Endothelial cell of umbilical vein (primary cell): ENCODE results near the gene UGGT2. TPM values are rescaled to one million over a fixed set of nuclear protein-coding genes. Genes with fewer than 3 reads are reported as not detected.

Experiments
- BruUV-seq: library from RNA; stranded (reverse); fragments of 400-500 nt; replicated peaks from 2 replicates; lab custom pipeline; 2021; lab: Mats Ljungman, UMichigan
- CTCF ChIA-PET: fragments of 300-600, 350-600 bp; sonication (Branson Sonifier 250); formaldehyde crosslinking; loops from one replicate; lab custom pipeline; 2021; ENCODE audit warnings: antibody characterized with exemption, inconsistent platforms; lab: Charles Lee
- POLR2A ChIA-PET: fragments of 300-600, 350-600 bp; sonication (Branson Sonifier 250); formaldehyde crosslinking; loops from one replicate; lab custom pipeline; 2021; ENCODE audit warnings: antibody characterized with exemption, inconsistent platforms; lab: Charles Lee
- DNase-seq: peaks from one replicate; pipeline ENCODE4 v3.0.0-alpha.2; 2011; ENCODE audit warnings: low read depth, low spot score
- FAIRE-seq: peaks from 2 replicates; lab custom pipeline; 2011; peaks lifted over from hg19 to GRCh38; lab: Jason Lieb, UNC
- H2AFZ ChIP-seq: 2 replicates; pipeline ENCODE4 v1.6.0; 2012; ENCODE audit warnings: low read depth, low read length, control low read depth, inconsistent platforms
- H3K27ac ChIP-seq: 2 replicates; pipeline ENCODE4 v1.5.1; 2011; ENCODE audit warnings: low read depth, mild to moderate bottlenecking, control low read depth, low read length, moderate library complexity; ENCODE audit not compliant: insufficient read depth
- H3K27me3 ChIP-seq, 2 experiments: 2 replicates each; pipeline versions ENCODE4 v1.6.0 to v1.6.1; 2011; ENCODE audit warnings: low read length in 2 of 2, mixed read lengths in 1 of 2; ENCODE audit not compliant: control insufficient read depth in 2 of 2, insufficient read depth in 2 of 2
- H3K36me3 ChIP-seq, 2 experiments: 2 replicates in 1 of 2; 3 replicates in 1 of 2; pipeline ENCODE4 v1.5.1; 2011; ENCODE audit warnings: low read length in 2 of 2, mild to moderate bottlenecking in 1 of 2, moderate library complexity in 1 of 2; ENCODE audit not compliant: control insufficient read depth in 2 of 2, insufficient read depth in 2 of 2; ENCODE audit errors: extremely low read depth in 1 of 2
- H3K4me1 ChIP-seq: 3 replicates; pipeline ENCODE4 v1.5.1; 2011; ENCODE audit warnings: mild to moderate bottlenecking, low read length; ENCODE audit not compliant: control insufficient read depth, insufficient read depth; ENCODE audit errors: extremely low read depth
- H3K4me2 ChIP-seq: 2 replicates; pipeline ENCODE4 v1.6.1; 2011; ENCODE audit warnings: low read length, control low read depth, mixed read lengths; ENCODE audit not compliant: insufficient read depth
- H3K4me3 ChIP-seq, 3 experiments: fragments of 200-600 bp in 1 of 3; sonication (generic), shearing (Covaris generic) in 1 of 3; replicated peaks in 1 of 3; 2 replicates each; pipeline ENCODE4 v1.5.1; 2011 to 2016; ENCODE audit warnings: control low read depth in 3 of 3, low read length in 3 of 3, mild to moderate bottlenecking in 2 of 3, inconsistent platforms in 1 of 3, low read depth in 1 of 3, moderate library complexity in 1 of 3; ENCODE audit not compliant: insufficient read depth in 1 of 3
- H3K79me2 ChIP-seq: 2 replicates; pipeline ENCODE4 v1.6.0; 2012; ENCODE audit warnings: low read length, inconsistent platforms; ENCODE audit not compliant: control insufficient read depth, insufficient read depth
- H3K9ac ChIP-seq: replicated peaks from 2 replicates; pipeline ENCODE3; 2011; ENCODE audit warnings: low read length, control low read depth; ENCODE audit not compliant: insufficient read depth; ENCODE audit errors: extremely low read depth
- H3K9me1 ChIP-seq: replicated peaks from 3 replicates; pipeline ENCODE4 v1.6.0; 2011; ENCODE audit warnings: mild to moderate bottlenecking, low read length; ENCODE audit not compliant: control insufficient read depth, insufficient read depth; ENCODE audit errors: extremely low read depth
- H3K9me3 ChIP-seq: replicated peaks from 2 replicates; pipeline ENCODE4 v1.5.1; 2012; ENCODE audit warnings: low read length, inconsistent platforms; ENCODE audit not compliant: control insufficient read depth, insufficient read depth
- H4K20me1 ChIP-seq: replicated peaks from 2 replicates; pipeline ENCODE3; 2011; ENCODE audit warnings: mild to moderate bottlenecking, low read length; ENCODE audit not compliant: control insufficient read depth, insufficient read depth; ENCODE audit errors: extremely low read depth
- EZH2 ChIP-seq: IDR thresholded peaks from 2 replicates; pipeline ENCODE4 v1.6.1; 2012; ENCODE audit warnings: borderline replicate concordance, low read depth, mild to moderate bottlenecking, moderate library complexity, low read length, inconsistent platforms; ENCODE audit not compliant: severe bottlenecking
- FOS ChIP-seq: IDR thresholded peaks from 2 replicates; pipeline ENCODE4 v1.6.1; 2011; ENCODE audit warnings: mild to moderate bottlenecking, low read length, moderate library complexity, borderline replicate concordance; ENCODE audit not compliant: insufficient read depth
- GATA2 ChIP-seq: IDR thresholded peaks from 2 replicates; pipeline ENCODE4 v1.7.0; 2011; ENCODE audit warnings: low read depth, mild to moderate bottlenecking, moderate library complexity, mixed read lengths, low read length; ENCODE audit not compliant: insufficient read length, insufficient read depth
- JUN ChIP-seq: IDR thresholded peaks from 2 replicates; pipeline ENCODE4 v1.6.1; 2011; ENCODE audit warnings: borderline replicate concordance, low read depth; ENCODE audit not compliant: insufficient read length, insufficient read depth
- MYC ChIP-seq: IDR thresholded peaks from one replicate; pipeline ENCODE4 v1.6.1; 2011; ENCODE audit warnings: mild to moderate bottlenecking, low read depth, low read length
- POLR2A ChIP-seq: IDR thresholded peaks from 2 replicates; pipeline ENCODE4 v1.6.1; 2012; ENCODE audit warnings: low read depth, mild to moderate bottlenecking, control low read depth, low read length
- POLR2AphosphoS5 ChIP-seq: IDR thresholded peaks from 2 replicates; pipeline ENCODE4 v1.6.1; 2012; ENCODE audit warnings: low read depth, mild to moderate bottlenecking, control low read depth, low read length, moderate library complexity; ENCODE audit not compliant: insufficient read depth
- dilution Hi-C: fragments of 300-500 bp; cut with MboI; formaldehyde crosslinking; loops from one replicate; pipeline ENCODE4 v1.15.0; 2019; ENCODE audit warnings: low sequenced_read_pairs; ENCODE audit not compliant: extremely low pct_ligation_motif_present
- intact Hi-C: fragments of 100-400 bp; cut with micrococcal nuclease; formaldehyde crosslinking; loops from one replicate; pipeline ENCODE4 v1.10.0; 2022
- polyA plus RNA-seq, 4 experiments: library from polyadenylated mRNA; depleted of rRNA in 3 of 4; stranded (reverse) in 3 of 4; unstranded in 1 of 4; fragments of >200 nt; gene quantifications; 2 replicates each; pipeline versions ENCODE4 v1.2.1 to v1.2.3, GENCODE V29; 2011 to 2012; ENCODE audit warnings: missing spikeins in 1 of 4
- total RNA-seq: library from RNA; stranded (reverse); gene quantifications from 2 replicates; pipeline ENCODE4 v1.2.3, GENCODE V29; 2021
- TF ChIP-seq, protein P1 (sequence below), 2 donors: IDR thresholded peaks; 1 replicate in 1 of 2; 2 replicates in 1 of 2; pipeline ENCODE4 v1.5.1; 2011; ENCODE audit warnings: low read length in 2 of 2, mild to moderate bottlenecking in 2 of 2, moderate library complexity in 2 of 2, control low read depth in 1 of 2, inconsistent platforms in 1 of 2, low read depth in 1 of 2; ENCODE audit not compliant: insufficient read depth in 1 of 2; ENCODE audit errors: extremely low read depth in 1 of 2
- TF ChIP-seq, protein P2 (sequence below): IDR thresholded peaks from 2 replicates; pipeline ENCODE4 v1.6.1; 2011; ENCODE audit not compliant: insufficient read depth, insufficient read length

UGGT2 gene
- total and polyA plus RNA-seq, 2 donors (not counting 3 experiments of a cell fraction or from before 2014, with no cell fraction given) = 4.6 to 25.1 TPM

DNA sequence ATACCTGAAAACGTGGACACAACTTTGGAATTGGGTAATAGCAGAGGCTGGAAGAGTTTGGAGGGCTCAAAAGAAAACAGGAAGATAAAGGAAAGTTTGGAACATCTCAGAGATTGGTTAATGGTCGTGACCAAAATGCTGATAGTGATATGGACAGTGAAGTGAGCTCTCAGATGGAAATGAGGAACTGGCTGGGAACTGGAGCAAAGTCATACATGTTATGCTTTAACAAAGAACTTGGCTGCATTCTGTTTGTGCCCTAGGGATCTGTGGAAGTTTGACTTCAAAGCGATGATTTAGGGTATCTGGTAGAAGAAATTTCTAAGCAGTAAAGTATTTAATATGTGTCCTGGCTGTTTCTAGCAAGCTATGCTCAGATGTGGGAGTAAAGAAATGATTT, 240.1 kb downstream of the UGGT2 start:
- Histone ChIP-seq H3K4me1 (no peaks in the 10 kb centered on the region), H3K79me2 (no peaks in the 10 kb centered on the region), H3K9me1 (no peaks in the 10 kb centered on the region), H4K20me1 (no peaks in the 10 kb centered on the region), H3K27me3 (no peaks in the 10 kb centered on the region), H3K4me2 (no peak overlapping the region), H3K27ac (no peak overlapping the region), H3K9me3 (no peaks in the 10 kb centered on the region), H3K4me3 (no peak overlapping the region), H3K9ac (no peak overlapping the region), H2AFZ (no peak overlapping the region), H3K36me3 (no peaks in the 10 kb centered on the region)
- ChIA-PET CTCF (interaction anchor here (1.5 to 1.7 kb wide), 2 partner anchors 11 to 21 kb away, joined by 3 to 4 read pairs; no protein-coding TSS in a partner anchor), POLR2A (no interaction called here)
- DNase-seq = no peak
- intact Hi-C loops = no loop called here
- no peak for FAIRE-seq
- no TSS peak for BruUV-seq
- TF ChIP-seq MYC (no peak), JUN (no peak)
- TF ChIP-seq, protein P1, sequence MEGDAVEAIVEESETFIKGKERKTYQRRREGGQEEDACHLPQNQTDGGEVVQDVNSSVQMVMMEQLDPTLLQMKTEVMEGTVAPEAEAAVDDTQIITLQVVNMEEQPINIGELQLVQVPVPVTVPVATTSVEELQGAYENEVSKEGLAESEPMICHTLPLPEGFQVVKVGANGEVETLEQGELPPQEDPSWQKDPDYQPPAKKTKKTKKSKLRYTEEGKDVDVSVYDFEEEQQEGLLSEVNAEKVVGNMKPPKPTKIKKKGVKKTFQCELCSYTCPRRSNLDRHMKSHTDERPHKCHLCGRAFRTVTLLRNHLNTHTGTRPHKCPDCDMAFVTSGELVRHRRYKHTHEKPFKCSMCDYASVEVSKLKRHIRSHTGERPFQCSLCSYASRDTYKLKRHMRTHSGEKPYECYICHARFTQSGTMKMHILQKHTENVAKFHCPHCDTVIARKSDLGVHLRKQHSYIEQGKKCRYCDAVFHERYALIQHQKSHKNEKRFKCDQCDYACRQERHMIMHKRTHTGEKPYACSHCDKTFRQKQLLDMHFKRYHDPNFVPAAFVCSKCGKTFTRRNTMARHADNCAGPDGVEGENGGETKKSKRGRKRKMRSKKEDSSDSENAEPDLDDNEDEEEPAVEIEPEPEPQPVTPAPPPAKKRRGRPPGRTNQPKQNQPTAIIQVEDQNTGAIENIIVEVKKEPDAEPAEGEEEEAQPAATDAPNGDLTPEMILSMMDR (IDR thresholded peaks at IDR 0.05; ENCODE audit: extremely low read depth in 1 of 2, insufficient read depth in 1 of 2, low read depth in 1 of 2, low read length in 2 of 2) = no peak
- dilution Hi-C loops = no loop called here

DNA sequence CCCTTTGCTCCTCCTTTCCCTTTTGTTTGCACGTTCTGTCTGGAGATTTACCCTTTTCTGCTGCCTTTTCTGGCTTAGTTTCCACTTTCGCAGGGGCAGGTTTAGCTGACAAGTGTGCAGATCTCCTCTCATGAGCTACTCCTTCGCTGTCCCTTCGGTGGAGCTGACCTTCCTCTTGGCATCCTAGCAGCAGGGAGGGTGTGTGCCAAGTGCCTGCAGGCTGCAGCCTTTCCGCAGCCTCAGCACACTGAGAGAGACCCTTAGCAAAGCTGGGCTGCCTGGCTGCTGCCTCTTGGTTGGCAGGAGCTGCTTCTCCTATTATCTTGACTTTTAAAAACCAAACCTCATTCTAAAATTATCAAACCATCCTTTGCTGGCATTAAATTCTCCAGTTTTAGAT, 243.8 kb downstream of the UGGT2 start:
- no peak for DNase-seq
- dilution Hi-C loops (no loop called here), intact Hi-C loops (no loop called here)
- BruUV-seq = no TSS peak
- no peaks in the 10 kb centered on the region for H3K27me3 ChIP-seq
- TF ChIP-seq, protein P2, sequence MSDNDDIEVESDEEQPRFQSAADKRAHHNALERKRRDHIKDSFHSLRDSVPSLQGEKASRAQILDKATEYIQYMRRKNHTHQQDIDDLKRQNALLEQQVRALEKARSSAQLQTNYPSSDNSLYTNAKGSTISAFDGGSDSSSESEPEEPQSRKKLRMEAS = no peak
- TF ChIP-seq, protein P1 (IDR thresholded peaks at IDR 0.05; ENCODE audit: extremely low read depth in 1 of 2, insufficient read depth in 1 of 2, low read depth in 1 of 2, low read length in 2 of 2) = no peak
- TF ChIP-seq FOS (no peak), EZH2 (no peak), POLR2AphosphoS5 (no peak), JUN (no peak), MYC (no peak), GATA2 (no peak), POLR2A (no peak)
- no peak overlapping the region for H3K4me3 ChIP-seq
- no peaks in the 10 kb centered on the region for H3K36me3 ChIP-seq
- no peak overlapping the region for H2AFZ ChIP-seq
- H3K79me2 ChIP-seq = no peaks in the 10 kb centered on the region
- H3K4me1 ChIP-seq = no peaks in the 10 kb centered on the region
- H3K9me1 ChIP-seq = no peaks in the 10 kb centered on the region
- H4K20me1 ChIP-seq = no peaks in the 10 kb centered on the region
- CTCF ChIA-PET = interaction anchor here (1.6 to 1.7 kb wide), 2 partner anchors 11 to 14 kb away, joined by 3 to 4 read pairs; no protein-coding TSS in a partner anchor
- no peak for FAIRE-seq
- POLR2A ChIA-PET = no interaction called here
- H3K9ac ChIP-seq = no peak overlapping the region
- H3K4me2 ChIP-seq = no peak overlapping the region
- H3K9me3 ChIP-seq = no peaks in the 10 kb centered on the region
- no peak overlapping the region for H3K27ac ChIP-seq
